ENCODE results near the gene ERP29. TPM values are rescaled to one million over a fixed set of nuclear protein-coding genes. Genes with fewer than 3 reads are reported as not detected.
"Not testable (repeated sequence)": the region's sequence is repeated elsewhere in the genome, so short reads cannot be mapped to it uniquely, and the experiment has no call there.

Gene ERP29
- total RNA-seq (2014; rRNA removed; shearing (Covaris generic); ENCODE audit: low replicate concordance), result 98.7 and 123 TPM in 2 replicates

DNA sequence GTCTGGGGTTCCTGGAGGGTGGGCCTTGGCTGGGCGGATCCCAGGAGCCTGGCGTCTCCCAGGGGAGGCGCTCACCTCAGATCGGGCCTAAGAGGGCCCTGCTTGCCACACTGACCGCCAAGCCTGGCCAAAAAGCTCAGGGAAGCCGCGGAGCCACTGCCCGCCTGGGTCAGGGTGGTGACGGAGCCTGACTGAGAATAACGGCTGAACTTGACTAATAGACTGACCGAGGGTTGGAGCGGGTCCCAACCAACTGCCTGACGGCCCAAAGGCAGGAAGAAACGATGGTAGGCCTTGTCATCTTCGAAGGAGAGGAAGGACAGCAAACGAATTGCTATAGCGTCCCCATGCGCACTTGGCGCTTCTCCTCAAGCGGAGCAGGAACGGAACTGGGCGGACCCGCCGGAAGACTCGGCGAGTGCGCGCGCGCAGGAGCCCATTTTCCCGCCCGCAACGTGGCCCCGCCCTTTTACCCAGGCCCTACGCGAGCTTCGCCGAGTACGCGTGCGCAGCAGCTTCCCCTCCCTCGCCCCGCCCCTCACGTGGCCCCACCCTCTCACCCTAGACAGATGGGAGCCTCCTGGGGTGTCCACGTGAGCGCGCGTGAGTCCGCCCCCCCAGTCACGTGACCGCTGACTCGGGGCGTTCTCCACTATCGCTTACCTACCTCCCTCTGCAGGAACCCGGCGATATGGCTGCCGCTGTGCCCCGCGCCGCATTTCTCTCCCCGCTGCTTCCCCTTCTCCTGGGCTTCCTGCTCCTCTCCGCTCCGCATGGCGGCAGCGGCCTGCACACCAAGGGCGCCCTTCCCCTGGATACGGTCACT is at the start of gene ERP29, which contains the start of gene TMEM116:
Gene ERP29 (plus strand): TSS at position 652 of the 826 bp plus-strand sequence. CDS start 40 bp downstream, at position 692.
Gene TMEM116 (minus strand): TSS at position 391 of the 826 bp plus-strand sequence. CDS start 7,895 bp downstream, outside the sequence.
- peak; percentile 97 for DNase-seq
- Histone ChIP-seq H3K36me3 (peaks cover 29% of the 10 kb centered on the region), H3K27me3 (no peaks in the 10 kb centered on the region), H3K4me3 (peak within 1 kb of the TSS; percentile 100), H3K9me3 (no peaks in the 10 kb centered on the region)

DNA sequence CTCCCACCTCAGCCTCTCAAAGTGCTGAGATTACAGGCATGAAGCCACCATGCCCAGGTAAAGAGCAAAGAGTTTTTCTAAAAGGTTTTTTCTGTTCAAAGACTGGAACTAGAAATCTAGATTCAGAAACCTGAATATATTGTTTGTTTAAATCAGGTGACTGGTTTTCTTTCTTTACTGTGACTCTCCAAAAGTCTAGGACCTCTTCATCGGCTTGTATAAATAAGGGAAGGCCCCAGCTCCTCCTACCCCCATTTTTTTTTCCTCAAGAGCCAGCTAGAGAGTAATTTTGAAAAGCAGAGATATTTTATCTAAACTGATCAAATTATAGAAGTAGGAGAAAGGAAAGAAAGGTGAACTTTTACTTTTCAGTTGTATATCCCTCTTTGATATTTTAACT is 48.3 kb upstream of the ERP29 start:
- no peaks in the 10 kb centered on the region for H3K36me3 ChIP-seq
- no peaks in the 10 kb centered on the region for H3K27me3 ChIP-seq
- DNase-seq, result no peak
- no peak overlapping the region for H3K4me3 ChIP-seq
- H3K9me3 ChIP-seq, result peaks cover 2% of the 10 kb centered on the region

DNA sequence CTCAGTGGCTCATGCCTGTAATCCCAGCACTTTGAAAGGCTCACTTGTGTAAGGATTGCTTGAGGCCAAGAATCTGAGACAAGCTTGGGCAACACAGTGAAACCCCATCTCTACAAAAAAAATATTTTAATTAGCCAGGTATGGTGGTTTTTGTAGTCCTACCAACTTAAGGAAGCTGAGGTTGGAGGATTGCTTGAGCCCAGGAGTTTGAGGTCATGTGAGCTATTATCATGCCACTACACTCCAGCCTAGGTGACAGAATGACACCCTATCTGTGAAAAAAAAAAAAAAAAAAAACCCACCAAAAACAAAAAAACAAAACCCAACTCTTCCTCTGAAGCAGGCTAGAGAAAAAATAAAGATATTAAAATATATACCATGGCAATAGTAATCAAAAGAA is 41.4 kb upstream of the ERP29 start:
- Histone ChIP-seq H3K27me3 (no peaks in the 10 kb centered on the region), H3K9me3 (peaks cover 13% of the 10 kb centered on the region)
- DNase-seq, result no peak

DNA sequence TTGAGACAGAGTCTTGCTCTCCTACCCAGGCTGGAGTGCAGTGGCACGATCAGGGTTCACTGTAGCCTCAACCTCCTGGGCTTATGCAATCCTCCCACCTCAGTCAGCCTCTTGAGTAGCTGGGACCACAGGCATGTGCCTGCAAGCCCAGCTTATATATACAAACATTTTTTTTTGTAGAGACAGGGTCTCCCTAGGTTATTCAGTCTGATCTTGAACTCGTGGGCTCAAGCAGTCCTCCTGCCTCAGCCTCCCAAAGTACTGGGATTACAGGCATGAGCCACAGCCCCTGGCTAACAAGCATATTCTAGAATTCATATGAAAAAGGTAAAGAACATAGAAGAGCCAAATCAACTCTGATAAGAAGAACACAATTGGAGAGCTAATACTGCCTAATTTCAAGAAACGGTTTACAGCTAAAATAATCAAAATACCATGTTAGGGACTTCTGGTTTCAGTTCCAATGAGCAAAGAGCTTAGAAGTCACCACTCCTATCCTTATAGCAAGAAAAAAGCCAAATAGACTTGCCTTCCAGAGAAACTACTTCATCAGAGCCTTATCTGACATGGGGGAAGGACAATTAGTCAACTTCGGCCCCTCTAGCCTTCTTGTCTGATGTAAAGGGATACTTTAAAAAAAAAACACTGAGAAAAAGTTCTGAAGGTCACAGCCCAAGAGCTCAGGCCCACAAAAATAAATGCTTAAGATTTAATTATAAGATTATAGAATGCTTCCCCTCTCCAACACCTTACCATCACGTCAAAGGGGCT is 37.9 kb upstream of the ERP29 start:
- Histone ChIP-seq H3K4me3 (no peak overlapping the region), H3K27me3 (no peaks in the 10 kb centered on the region), H3K36me3 (no peaks in the 10 kb centered on the region), H3K9me3 (peaks cover 13% of the 10 kb centered on the region)
- no peak for DNase-seq

More for the DNA sequence above, 41.4 kb upstream of the ERP29 start:
- Histone ChIP-seq H3K36me3 (no peaks in the 10 kb centered on the region), H3K4me3 (no peak overlapping the region)

DNA sequence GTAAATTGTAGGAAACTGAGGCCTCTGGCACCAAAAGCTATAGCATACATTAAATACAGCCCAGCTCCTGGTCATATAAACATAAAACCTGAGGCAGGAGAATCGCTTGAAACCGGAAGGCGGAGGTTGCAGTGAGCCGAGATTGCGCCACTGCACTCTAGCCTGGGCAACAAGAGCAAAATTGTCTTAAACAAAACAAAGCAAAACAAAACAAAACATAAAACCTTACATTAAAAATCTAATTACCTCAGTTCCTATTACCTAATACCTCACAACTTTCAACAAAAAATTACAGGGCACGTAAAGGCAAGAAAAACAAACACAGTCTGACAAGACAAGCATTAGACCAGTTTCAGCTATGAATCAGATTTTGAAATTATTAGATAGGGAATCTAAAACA is 36.9 kb upstream of the ERP29 start:
- DNase-seq, result no peak
- no peaks in the 10 kb centered on the region for H3K36me3 ChIP-seq
- H3K9me3 ChIP-seq, result peaks cover 5% of the 10 kb centered on the region
- no peak overlapping the region for H3K4me3 ChIP-seq
- no peaks in the 10 kb centered on the region for H3K27me3 ChIP-seq

DNA sequence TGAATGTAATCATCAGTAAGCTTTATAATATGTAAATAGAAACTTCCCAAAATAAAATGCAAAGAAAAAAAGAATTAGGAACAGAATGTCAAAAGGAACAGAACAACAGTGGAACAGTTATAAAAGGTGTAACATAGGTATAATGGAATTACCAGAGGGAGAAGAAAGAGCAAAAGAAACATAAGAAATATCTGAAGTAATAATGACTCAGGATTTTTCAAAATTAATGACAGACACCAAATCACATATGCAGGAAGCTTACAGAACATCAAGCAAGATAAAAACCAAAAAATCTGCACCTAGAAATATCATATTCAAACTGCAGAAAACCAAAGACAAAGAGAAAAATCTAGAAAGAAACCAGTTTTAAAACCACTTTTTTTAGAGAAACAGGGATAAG is 36.4 kb upstream of the ERP29 start:
- peaks cover 2% of the 10 kb centered on the region; the same call in 1 of the 2 replicates for H3K9me3 ChIP-seq

DNA sequence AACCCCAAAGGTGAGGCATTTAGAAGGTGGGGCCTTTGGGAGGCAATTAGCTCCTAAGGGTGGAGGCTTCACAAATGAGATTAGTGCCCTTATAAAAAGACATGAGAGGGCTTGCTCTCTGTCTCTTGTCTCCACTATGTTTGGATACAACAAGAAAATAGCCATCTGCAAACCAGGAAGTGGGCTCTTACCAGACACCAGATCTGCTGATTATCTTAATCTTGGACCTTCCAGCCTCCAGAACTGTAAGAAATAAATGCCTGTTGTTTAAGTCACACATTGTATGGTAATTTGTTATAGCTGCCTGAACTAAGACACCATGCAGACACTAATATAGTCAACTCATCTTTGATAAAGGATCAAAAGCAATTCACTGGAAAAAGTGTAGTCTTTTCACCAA is 34.7 kb upstream of the ERP29 start:
- no peak for DNase-seq
- H3K4me3 ChIP-seq, result no peak overlapping the region

More for the DNA sequence above, 36.4 kb upstream of the ERP29 start:
- H3K4me3 ChIP-seq, result no peak overlapping the region
- no peak for DNase-seq
- no peaks in the 10 kb centered on the region for H3K27me3 ChIP-seq
- no peaks in the 10 kb centered on the region for H3K36me3 ChIP-seq

DNA sequence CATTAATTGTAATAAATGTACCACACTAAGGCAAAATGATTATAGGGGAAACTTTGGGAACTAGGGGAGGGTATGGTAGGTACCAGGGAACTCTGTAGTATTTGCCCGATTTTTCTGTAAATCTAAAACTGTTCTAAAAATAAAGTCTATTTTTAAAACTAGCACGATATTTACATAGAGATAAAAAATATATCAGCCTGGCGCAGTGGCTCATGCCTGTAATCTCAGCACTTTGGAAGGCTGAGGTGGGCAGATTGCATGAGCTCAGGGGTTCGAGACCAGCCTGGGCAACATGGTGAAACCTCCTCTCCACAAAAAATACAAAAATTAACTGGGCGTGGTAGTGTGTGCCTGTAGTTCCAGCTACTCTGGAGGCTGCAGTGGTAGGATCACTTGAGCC is 32.6 kb upstream of the ERP29 start:
- no peak for DNase-seq
- no peaks in the 10 kb centered on the region for H3K36me3 ChIP-seq
- no peaks in the 10 kb centered on the region for H3K27me3 ChIP-seq
- H3K4me3 ChIP-seq, result no peak overlapping the region
- no peaks in the 10 kb centered on the region for H3K9me3 ChIP-seq

More for the DNA sequence above, 34.7 kb upstream of the ERP29 start:
- H3K27me3 ChIP-seq, result no peaks in the 10 kb centered on the region
- H3K36me3 ChIP-seq, result no peaks in the 10 kb centered on the region
- no peaks in the 10 kb centered on the region for H3K9me3 ChIP-seq

DNA sequence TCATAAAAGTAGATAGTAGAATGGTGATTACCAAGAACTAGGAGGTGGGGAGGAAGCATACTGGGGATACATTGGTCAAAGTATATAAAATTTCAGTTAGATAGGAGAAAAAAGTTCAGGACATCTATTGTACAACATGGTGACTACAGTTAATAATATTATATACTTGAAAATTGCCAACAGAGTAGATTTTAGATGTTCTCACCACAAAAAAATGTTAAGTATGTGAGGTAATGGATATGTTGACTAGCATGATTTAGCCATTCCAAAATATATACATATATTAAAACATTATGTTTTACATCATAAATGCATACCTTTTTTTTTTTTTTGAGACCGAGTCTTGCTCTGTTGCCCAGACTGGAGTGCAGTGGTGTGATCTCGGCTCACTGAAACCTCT is 31.2 kb upstream of the ERP29 start:
- H3K9me3 ChIP-seq, result no peaks in the 10 kb centered on the region
- no peak for DNase-seq
- H3K36me3 ChIP-seq, result no peaks in the 10 kb centered on the region
- no peak overlapping the region for H3K4me3 ChIP-seq
- H3K27me3 ChIP-seq, result no peaks in the 10 kb centered on the region

DNA sequence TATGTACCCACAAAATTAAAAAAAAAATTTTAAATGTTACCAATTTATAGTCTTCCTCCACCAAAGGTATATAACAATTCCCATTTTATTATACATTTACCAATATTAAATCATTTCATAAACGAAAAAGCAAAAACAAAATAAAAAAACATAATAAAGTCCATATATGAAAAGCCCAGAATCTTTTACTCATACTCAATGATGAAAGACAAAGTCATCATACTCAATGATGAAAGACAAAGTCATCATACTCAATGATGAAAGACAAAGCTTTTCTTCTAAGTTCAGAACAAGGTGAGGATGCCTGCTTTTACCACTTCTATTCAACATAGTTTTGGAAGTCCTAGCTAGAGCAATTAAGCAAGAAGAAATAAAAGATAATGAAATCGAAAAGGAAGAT is 28.4 kb upstream of the ERP29 start:
- H3K9me3 ChIP-seq, result no peaks in the 10 kb centered on the region
- H3K36me3 ChIP-seq, result no peaks in the 10 kb centered on the region
- H3K27me3 ChIP-seq, result no peaks in the 10 kb centered on the region
- H3K4me3 ChIP-seq, result no peak overlapping the region
- DNase-seq, result no peak

DNA sequence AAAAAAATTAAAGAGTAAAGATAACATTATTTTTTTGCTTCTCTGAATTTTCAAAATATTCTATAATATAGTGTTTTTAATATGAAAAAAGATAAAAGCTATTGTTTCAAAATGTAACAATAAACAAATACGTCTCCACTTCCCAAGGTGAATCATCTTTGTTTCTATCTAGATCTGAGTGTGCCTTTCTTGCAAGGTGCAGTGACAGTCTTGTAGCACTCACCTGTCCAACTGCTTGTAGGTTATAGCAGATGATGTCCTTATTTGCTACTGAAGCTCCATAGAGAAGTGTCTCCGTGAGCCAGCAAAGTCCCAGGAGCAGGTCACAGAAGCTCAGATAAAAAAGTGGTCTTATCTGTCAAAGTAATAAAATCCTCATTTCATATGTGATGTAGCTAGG is 21.7 kb upstream of the ERP29 start:
- no peaks in the 10 kb centered on the region for H3K27me3 ChIP-seq
- no peak for DNase-seq
- no peak overlapping the region for H3K4me3 ChIP-seq
- H3K9me3 ChIP-seq, result no peaks in the 10 kb centered on the region
- H3K36me3 ChIP-seq, result no peaks in the 10 kb centered on the region

DNA sequence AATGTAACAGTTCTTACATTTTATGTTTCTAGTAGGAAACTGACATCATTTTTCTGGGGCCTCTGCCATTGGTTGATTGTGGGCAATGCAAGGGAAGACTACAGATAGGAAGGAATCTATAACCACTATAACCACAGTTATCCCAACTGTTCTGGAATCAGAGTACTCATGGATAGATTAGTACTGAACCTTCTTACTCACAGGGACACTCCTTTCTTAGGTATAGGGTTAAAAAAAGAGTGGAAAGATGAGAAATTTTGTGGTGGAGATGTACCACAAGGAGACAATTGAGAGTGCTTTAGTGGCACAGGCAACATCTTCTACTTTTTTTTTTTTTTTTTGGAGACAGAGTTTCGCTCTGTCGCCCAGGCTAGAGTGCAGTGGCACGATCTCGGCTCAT is 21.3 kb upstream of the ERP29 start:
- Histone ChIP-seq H3K9me3 (no peaks in the 10 kb centered on the region), H3K27me3 (no peaks in the 10 kb centered on the region), H3K36me3 (no peaks in the 10 kb centered on the region), H3K4me3 (no peak overlapping the region)
- DNase-seq, result no peak

DNA sequence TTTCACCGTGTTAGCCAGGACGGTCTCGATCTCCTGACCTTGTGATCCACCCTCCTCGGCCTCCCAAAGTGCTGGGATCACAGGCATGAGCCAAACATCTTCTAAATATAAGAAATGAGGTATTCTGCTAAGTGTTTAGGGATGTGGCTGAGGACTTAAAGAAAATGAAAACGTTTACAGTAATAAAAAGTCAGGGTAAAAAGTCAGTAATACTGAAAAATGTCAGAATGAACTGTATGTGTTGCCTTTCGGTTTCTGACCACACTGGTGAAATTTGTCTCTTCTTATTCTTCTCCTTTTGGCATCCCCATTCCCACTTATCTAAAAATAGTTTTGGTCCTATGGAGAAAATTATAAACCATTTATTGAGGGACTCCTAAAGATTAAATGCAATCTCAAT is 20.8 kb upstream of the ERP29 start:
- no peak for DNase-seq
- Histone ChIP-seq H3K36me3 (no peaks in the 10 kb centered on the region), H3K4me3 (no peak overlapping the region), H3K27me3 (no peaks in the 10 kb centered on the region), H3K9me3 (no peaks in the 10 kb centered on the region)

DNA sequence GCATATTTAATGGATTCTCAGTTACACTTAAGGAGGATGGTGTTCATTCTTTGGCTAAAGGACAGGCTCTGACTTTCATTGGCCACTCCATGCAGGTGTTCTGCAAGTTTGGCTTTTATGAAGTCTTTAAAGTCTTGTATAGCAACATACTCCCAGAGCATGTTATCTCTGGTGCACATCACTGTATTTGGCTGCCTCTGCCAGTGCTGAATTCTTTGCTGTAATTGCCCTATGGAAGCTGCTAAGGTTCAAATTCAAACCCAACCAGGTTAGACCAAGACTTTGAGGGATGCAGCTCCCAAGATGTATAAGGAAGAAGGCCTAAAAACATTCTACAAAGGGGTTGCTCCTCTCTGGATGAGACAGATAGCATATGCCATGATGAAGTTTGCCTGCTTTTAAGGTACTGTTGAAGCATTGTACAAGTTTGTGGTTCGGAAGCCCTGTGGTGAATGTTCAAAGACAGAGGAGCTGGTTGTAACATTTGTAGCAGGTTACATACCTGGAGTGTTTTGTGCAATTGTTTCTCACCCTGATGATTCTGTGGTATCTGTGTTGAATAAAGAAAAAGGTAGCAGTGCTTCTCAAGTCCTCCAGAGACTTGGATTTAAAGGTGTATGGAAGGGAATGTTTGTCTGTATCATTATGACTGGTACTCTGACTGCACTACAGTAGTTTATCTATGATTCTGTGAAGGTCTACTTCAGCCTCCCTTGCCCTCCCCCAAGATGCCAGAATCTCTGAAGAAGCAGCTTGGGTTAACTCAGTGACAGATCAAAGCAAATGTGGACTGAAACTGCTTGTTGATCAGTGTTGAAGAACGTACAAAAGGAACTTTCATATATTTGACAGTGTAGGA is 19.7 kb upstream of the ERP29 start:
- H3K27me3 ChIP-seq, result no peaks in the 10 kb centered on the region
- H3K4me3 ChIP-seq, result no peak overlapping the region
- H3K36me3 ChIP-seq, result no peaks in the 10 kb centered on the region
- DNase-seq, result no peak
- H3K9me3 ChIP-seq, result no peaks in the 10 kb centered on the region

DNA sequence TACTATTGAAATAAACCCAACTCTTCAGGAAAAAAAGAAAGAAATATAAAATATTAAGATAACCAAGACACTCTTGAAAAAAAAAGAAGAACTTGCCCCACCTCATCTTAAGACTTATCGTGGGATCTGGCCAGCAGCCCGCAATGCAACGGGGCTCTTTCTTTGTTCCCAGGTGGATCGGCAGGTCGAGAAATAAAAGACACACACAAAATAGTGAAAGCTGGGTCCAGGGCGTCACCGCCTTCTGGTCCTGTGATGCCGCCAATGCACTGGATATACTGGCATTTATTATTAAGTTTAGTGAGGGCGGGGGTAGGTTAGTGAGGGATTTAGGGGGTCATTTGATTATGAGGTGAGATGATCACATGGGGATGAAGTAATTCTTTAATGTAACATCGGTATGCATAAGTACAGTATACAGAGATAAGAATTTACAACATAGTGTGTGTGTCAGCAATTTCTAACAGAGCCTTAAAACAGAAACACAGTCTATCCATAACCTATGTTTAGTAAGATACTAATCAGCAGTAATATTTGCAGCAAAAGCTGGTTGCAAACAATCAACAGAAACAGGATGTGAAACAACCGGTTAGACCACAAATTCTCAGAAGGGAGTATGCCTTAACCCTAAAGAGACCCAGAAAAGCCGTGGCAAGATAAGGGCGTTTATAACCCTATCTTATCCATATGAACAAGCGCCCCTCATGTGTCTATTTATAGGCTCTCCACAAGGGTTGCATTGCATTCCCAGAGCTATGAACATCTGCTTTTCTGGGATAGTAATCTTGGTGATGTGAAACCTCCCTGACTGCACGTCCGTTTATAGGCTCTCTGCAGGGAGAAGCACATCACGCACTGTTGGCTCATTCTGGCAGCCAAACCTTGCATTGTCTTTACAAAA is 18.8 kb upstream of the ERP29 start:
- not testable (repeated sequence) for H3K27me3 ChIP-seq, DNase-seq, H3K9me3 ChIP-seq, H3K4me3 ChIP-seq, H3K36me3 ChIP-seq

Measured in MG63 (cell line).